Retinal pigment epithelial cell (primary cell): ENCODE measurements around the gene FOXK1.

Experiments
- DNase-seq: peaks from one replicate; pipeline ENCODE4 v3.0.0-alpha.2; 2010; ENCODE audit warnings: low read depth
- H3K4me3 ChIP-seq: 2 replicates; pipeline ENCODE4 v1.5.1; 2011; ENCODE audit warnings: mild to moderate bottlenecking, low read length, control low read depth, moderate library complexity
- TF ChIP-seq, protein P1 (sequence below): conservative IDR thresholded peaks from 2 replicates; pipeline ENCODE4 v1.5.1; 2011; ENCODE audit warnings: low read depth, low read length, control low read depth, inconsistent platforms

The FOXK1 gene

DNA sequence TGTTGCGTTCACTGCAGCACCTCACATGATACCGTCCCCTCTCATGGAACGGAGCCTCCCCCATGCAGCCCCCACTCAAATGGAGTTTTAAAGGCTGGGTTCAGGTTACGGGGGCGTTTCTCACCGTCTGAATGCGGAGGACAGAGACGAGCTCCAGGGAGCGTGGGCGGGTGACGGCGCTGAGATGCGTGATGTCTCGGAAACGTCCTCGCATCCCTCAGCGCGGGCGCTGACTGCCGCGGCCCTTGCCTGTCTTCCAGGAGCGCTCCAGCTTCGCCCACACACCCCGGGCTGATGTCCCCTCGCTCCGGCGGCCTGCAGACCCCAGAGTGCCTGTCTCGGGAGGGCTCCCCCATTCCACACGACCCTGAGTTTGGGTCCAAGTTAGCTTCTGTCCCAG, 76.7 kb downstream of the FOXK1 start:
- H3K4me3 ChIP-seq, result no peak overlapping the region
- TF ChIP-seq, protein P1, sequence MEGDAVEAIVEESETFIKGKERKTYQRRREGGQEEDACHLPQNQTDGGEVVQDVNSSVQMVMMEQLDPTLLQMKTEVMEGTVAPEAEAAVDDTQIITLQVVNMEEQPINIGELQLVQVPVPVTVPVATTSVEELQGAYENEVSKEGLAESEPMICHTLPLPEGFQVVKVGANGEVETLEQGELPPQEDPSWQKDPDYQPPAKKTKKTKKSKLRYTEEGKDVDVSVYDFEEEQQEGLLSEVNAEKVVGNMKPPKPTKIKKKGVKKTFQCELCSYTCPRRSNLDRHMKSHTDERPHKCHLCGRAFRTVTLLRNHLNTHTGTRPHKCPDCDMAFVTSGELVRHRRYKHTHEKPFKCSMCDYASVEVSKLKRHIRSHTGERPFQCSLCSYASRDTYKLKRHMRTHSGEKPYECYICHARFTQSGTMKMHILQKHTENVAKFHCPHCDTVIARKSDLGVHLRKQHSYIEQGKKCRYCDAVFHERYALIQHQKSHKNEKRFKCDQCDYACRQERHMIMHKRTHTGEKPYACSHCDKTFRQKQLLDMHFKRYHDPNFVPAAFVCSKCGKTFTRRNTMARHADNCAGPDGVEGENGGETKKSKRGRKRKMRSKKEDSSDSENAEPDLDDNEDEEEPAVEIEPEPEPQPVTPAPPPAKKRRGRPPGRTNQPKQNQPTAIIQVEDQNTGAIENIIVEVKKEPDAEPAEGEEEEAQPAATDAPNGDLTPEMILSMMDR, result no peak
- DNase-seq, result no peak

DNA sequence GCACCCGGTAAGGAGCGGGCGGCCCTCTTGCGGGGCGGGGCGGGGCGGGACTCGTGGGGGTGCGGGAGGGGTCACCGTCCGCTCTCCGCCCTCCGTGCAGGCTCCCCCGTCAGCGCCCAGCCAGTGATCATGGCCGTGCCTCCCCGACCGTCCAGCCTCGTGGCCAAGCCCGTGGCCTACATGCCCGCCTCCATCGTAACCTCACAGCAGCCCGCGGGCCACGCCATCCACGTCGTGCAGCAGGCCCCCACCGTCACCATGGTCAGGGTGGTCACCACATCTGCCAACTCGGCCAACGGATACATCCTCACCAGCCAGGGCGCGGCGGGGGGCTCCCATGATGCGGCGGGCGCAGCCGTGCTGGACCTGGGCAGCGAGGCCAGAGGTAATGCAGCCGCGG, 77.1 kb downstream of the FOXK1 start:
- TF ChIP-seq, protein P1, result no peak
- DNase-seq, result no peak
- H3K4me3 ChIP-seq, result no peak overlapping the region

DNA sequence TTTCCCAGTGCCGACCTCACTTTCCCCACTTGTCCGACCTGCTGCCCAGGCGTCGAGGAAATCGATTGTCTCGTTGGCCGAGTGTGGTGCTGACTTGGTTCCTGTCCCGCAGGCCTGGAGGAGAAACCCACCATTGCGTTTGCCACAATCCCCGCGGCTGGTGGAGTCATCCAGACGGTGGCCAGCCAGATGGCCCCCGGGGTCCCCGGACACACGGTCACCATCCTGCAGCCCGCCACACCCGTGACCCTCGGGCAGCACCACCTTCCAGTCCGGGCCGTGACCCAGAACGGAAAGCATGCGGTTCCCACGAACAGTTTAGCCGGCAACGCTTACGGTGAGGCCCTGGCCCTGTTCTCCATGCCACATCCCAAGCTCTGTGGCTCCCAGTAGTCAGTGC, 78.9 kb downstream of the FOXK1 start:
- TF ChIP-seq, protein P1, result no peak
- DNase-seq, result no peak

DNA sequence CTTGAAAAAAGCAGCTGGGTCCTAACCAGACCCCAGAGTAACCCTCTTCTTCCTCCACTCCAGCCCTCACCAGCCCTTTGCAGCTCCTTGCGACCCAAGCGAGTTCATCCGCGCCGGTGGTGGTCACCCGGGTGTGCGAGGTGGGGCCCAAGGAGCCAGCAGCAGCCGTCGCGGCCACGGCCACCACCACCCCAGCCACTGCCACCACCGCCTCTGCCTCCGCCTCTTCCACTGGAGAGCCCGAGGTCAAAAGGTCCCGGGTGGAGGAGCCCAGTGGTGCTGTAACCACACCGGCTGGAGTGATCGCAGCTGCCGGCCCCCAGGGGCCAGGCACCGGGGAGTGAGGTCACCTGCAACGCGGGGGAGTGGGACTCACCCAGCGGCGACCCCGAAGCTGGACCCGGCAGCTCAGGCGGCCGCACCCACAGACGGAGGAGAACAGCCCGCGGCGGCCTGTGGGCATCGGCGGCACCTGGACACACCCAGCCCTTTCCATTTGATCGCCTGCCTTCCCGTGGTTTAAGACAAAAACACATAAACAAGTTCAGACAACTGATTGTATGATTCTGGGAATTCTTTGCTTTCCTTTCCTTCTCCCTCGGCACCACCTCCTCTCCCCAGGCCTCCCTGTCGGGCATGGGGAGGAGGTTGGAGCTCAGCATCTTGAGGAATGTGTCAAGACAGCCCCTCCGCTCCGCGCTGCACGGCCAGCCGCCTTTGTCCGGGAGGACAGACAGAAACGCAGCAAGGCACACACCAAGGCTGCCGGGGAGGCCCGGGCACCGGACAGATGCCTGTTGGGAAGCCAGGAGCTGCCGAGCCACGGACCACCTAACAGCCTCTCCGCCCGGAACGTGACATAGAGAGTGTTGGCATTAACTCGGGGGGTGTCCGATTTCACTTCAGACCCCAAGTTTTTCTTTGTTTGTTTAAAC, 80.3 kb downstream of the FOXK1 start:
- TF ChIP-seq, protein P1, result no peak
- no peak overlapping the region for H3K4me3 ChIP-seq
- DNase-seq, result no peak

More for the DNA sequence above, 78.9 kb downstream of the FOXK1 start:
- no peak overlapping the region for H3K4me3 ChIP-seq

DNA sequence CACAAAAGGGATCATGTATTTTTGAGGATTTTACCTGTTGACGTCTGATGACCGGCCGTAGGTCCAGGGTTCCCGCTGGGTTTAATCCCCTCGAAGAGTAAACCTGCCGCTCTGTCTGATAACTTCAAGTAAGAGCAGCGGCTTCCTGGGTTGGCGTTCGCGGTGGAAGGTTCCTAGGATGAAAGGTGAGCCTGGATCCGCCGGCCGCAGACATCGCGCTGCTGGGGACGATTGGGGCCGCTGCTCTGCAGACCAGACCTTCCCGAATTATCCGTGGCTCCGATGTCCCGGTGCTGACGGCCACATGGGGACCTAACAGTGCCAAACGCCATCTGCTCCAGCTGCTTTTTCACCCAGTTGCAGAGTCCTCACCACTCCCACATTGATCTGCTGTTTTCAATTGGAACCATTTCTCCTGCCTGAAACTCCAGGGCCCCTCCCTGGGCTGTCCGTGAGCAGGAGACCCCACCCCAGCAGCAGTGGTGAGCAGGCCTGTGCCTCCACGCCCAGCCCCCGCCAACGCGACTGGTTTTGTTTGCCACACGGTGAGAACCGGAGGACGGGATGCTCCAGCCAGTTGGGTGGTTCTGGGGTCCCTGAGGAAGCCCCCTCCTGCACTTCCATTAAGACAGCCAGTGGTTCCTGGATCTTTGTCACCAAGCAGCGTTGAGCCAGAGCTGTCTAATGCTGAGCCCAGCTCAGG, 81.1 kb downstream of the FOXK1 start:
- DNase-seq, result no peak
- no peak overlapping the region for H3K4me3 ChIP-seq
- TF ChIP-seq, protein P1, result no peak

DNA sequence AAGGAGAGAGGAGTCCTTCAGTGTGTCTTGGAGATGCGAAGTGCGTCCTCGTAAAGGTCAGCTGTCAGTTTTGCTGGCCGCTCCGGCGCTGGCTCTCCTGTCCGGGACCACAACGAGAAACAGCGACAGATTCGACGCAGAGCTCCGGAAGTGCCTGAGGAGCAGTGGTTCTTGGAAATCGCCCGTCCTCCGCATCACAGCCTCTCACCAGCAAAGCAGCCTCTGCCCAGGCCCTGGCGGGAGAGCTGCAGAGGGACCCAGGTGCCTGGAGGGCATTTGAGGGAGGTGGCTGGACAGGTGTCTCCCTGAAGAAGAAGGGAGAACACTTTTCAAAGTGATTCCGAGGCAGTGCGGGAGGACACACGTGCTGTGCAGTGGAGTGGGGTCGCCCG, 81.7 kb downstream of the FOXK1 start:
- H3K4me3 ChIP-seq, result no peak overlapping the region
- DNase-seq, result no peak
- TF ChIP-seq, protein P1, result no peak
